Lower leg skin (tissue), 3 donors: ENCODE results near the gene DBN1.

ENCODE experiments used
- CTCF ChIP-seq, 3 donors: fragments of 450-650 bp; IDR thresholded peaks; one replicate each; pipeline ENCODE4 v1.5.1; 2016; ENCODE audit warnings: antibody characterized with exemption in 3 of 3, mild to moderate bottlenecking in 3 of 3, moderate library complexity in 2 of 3
- POLR2A ChIP-seq, 2 donors: fragments of 450-650 bp; IDR thresholded peaks; one replicate each; pipeline ENCODE4 v1.6.1; 2016 to 2017; ENCODE audit warnings: antibody characterized with exemption in 2 of 2, mild to moderate bottlenecking in 1 of 2, moderate library complexity in 1 of 2

GRCh38 chr5:177465044-177465443, 8.4 kb downstream of the DBN1 start:
- TF ChIP-seq POLR2A (IDR thresholded peaks at IDR 0.05) (no peak), CTCF (IDR thresholded peaks at IDR 0.05) (no peak)
